Panc1 (cell line): ENCODE measurements around the gene CLIC1. TPM values are rescaled to one million over a fixed set of nuclear protein-coding genes. Genes with fewer than 3 reads are reported as not detected.

Experiments
- ATAC-seq: fragments of 200-7000 bp; cut with Tn5 transposase; 2 replicates; pipeline ENCODE4 v1.9.1; 2020; ENCODE audit warnings: mild to moderate bottlenecking, moderate library complexity
- BruUV-seq: library from RNA; stranded (reverse); fragments of 400-500 nt; replicated peaks from 2 replicates; lab custom pipeline; 2021; lab: Mats Ljungman, UMichigan
- CTCF ChIA-PET: fragments of 300-600 bp; sonication (Branson Sonifier 250); formaldehyde crosslinking; loops from one replicate; lab custom pipeline; 2022; ENCODE audit warnings: antibody characterized with exemption; lab: Charles Lee
- POLR2A ChIA-PET: fragments of 300-600 bp; sonication (Branson Sonifier 250); formaldehyde crosslinking; loops from one replicate; lab custom pipeline; 2022; ENCODE audit warnings: antibody characterized with exemption; lab: Charles Lee
- DNase-seq: peaks from one replicate; pipeline ENCODE4 v3.0.0-alpha.2; 2010; ENCODE audit warnings: low read depth, low spot score
- H3K27ac ChIP-seq: 2 replicates; pipeline ENCODE4 v1.5.1; 2011; ENCODE audit warnings: mild to moderate bottlenecking, low read length, inconsistent platforms
- H3K27me3 ChIP-seq: fragments of 200-500 bp; sonication (Bioruptor generic); 2 replicates; pipeline ENCODE4 v1.6.0; 2014; ENCODE audit warnings: low read length, inconsistent platforms; ENCODE audit not compliant: control insufficient read depth, insufficient read depth
- H3K36me3 ChIP-seq: fragments of 200-500 bp; sonication (Bioruptor generic); 2 replicates; pipeline ENCODE4 v1.5.1; 2014; ENCODE audit warnings: inconsistent platforms, mild to moderate bottlenecking, low read length, moderate library complexity; ENCODE audit not compliant: control insufficient read depth, insufficient read depth
- H3K4me1 ChIP-seq: 2 replicates; pipeline ENCODE4 v1.5.1; 2011; ENCODE audit warnings: inconsistent platforms, mild to moderate bottlenecking, low read length, moderate library complexity; ENCODE audit not compliant: control insufficient read depth, insufficient read depth
- H3K4me3 ChIP-seq, 2 experiments: 2 replicates each; pipeline ENCODE4 v1.5.1; 2011 to 2012; ENCODE audit warnings: low read depth in 2 of 2, low read length in 2 of 2, mild to moderate bottlenecking in 2 of 2, inconsistent platforms in 1 of 2, moderate library complexity in 1 of 2
- H3K9me3 ChIP-seq: fragments of 200-500 bp; sonication (Bioruptor generic); 2 replicates; pipeline ENCODE4 v1.5.1; 2014; ENCODE audit warnings: low read depth, mild to moderate bottlenecking, inconsistent platforms, low read length, moderate library complexity; ENCODE audit not compliant: control insufficient read depth, insufficient read depth
- POLR2AphosphoS5 ChIP-seq: IDR thresholded peaks from 2 replicates; pipeline ENCODE4 v1.6.1; 2012; ENCODE audit warnings: mild to moderate bottlenecking, low read depth, low read length, moderate library complexity
- SIN3A ChIP-seq: IDR thresholded peaks from 2 replicates; pipeline ENCODE4 v1.6.1; 2012; ENCODE audit warnings: low read depth, mild to moderate bottlenecking, low read length, moderate library complexity, borderline replicate concordance; ENCODE audit not compliant: insufficient read depth
- TCF7L2 ChIP-seq: IDR thresholded peaks from 2 replicates; pipeline ENCODE4 v1.6.1; 2011; ENCODE audit warnings: mild to moderate bottlenecking, low read depth, low read length, inconsistent platforms
- in situ Hi-C: cut with HindIII; loops from 2 replicates; pipeline ENCODE4 v1.10.0; 2016; ENCODE audit warnings: low sequenced_read_pairs, low pct_unique_long_range_greater_than_20kb
- intact Hi-C: fragments of 100-400 bp; cut with micrococcal nuclease; formaldehyde crosslinking; loops from one replicate; pipeline ENCODE4 v1.10.0; 2022; ENCODE audit not compliant: unreplicated experiment
- total RNA-seq: library from RNA; stranded (reverse); gene quantifications from one replicate; pipeline ENCODE4 v1.2.1, GENCODE V29; 2021; ENCODE audit not compliant: unreplicated experiment
- TF ChIP-seq, protein P1 (sequence below), 2 experiments: IDR thresholded peaks; 2 replicates each; pipeline ENCODE4 v1.6.1; 2011 to 2012; ENCODE audit warnings: low read depth in 2 of 2, control low read depth in 1 of 2, low read length in 1 of 2, mild to moderate bottlenecking in 1 of 2, moderate library complexity in 1 of 2; ENCODE audit not compliant: insufficient read depth in 1 of 2
- TF ChIP-seq, protein P2 (sequence below): fragments of 450-650 bp; IDR thresholded peaks from 2 replicates; pipeline ENCODE4 v1.5.1; 2017; ENCODE audit warnings: mild to moderate bottlenecking

CLIC1 gene
- total RNA-seq, 1 experiment from 2014 or later = 583 TPM

DNA sequence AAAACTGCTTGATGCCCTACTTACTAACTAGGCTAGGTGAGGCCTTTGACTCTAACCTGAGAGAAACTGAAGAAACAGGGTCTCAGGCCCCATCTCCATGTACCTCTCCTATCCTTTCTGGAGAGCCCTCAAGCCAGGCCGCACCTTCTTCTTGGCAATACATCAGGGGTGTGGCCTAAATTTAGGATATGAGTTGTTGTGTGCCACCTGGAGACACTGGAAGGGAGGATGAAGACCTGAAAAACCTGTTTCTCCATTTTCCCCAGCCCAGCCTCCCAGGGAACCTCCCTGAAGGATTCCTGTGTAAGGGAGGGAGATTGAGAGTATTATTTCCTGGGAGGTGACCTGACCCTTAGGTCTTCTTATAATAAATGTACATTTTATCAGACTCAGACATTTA, 18.1 kb downstream of the CLIC1 start:
- DNase-seq = no peak
- no TSS peak for BruUV-seq
- no peak overlapping the region for H3K4me3 ChIP-seq
- no peaks in the 10 kb centered on the region for H3K4me1 ChIP-seq
- TF ChIP-seq, protein P1, sequence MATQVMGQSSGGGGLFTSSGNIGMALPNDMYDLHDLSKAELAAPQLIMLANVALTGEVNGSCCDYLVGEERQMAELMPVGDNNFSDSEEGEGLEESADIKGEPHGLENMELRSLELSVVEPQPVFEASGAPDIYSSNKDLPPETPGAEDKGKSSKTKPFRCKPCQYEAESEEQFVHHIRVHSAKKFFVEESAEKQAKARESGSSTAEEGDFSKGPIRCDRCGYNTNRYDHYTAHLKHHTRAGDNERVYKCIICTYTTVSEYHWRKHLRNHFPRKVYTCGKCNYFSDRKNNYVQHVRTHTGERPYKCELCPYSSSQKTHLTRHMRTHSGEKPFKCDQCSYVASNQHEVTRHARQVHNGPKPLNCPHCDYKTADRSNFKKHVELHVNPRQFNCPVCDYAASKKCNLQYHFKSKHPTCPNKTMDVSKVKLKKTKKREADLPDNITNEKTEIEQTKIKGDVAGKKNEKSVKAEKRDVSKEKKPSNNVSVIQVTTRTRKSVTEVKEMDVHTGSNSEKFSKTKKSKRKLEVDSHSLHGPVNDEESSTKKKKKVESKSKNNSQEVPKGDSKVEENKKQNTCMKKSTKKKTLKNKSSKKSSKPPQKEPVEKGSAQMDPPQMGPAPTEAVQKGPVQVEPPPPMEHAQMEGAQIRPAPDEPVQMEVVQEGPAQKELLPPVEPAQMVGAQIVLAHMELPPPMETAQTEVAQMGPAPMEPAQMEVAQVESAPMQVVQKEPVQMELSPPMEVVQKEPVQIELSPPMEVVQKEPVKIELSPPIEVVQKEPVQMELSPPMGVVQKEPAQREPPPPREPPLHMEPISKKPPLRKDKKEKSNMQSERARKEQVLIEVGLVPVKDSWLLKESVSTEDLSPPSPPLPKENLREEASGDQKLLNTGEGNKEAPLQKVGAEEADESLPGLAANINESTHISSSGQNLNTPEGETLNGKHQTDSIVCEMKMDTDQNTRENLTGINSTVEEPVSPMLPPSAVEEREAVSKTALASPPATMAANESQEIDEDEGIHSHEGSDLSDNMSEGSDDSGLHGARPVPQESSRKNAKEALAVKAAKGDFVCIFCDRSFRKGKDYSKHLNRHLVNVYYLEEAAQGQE (IDR thresholded peaks at IDR 0.05; ENCODE audit: insufficient read depth in 1 of 2, low read depth in 2 of 2, low read length in 1 of 2) = no peak
- TF ChIP-seq TCF7L2 (no peak), POLR2AphosphoS5 (no peak), SIN3A (no peak)
- TF ChIP-seq, protein P2, sequence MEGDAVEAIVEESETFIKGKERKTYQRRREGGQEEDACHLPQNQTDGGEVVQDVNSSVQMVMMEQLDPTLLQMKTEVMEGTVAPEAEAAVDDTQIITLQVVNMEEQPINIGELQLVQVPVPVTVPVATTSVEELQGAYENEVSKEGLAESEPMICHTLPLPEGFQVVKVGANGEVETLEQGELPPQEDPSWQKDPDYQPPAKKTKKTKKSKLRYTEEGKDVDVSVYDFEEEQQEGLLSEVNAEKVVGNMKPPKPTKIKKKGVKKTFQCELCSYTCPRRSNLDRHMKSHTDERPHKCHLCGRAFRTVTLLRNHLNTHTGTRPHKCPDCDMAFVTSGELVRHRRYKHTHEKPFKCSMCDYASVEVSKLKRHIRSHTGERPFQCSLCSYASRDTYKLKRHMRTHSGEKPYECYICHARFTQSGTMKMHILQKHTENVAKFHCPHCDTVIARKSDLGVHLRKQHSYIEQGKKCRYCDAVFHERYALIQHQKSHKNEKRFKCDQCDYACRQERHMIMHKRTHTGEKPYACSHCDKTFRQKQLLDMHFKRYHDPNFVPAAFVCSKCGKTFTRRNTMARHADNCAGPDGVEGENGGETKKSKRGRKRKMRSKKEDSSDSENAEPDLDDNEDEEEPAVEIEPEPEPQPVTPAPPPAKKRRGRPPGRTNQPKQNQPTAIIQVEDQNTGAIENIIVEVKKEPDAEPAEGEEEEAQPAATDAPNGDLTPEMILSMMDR = no peak
- intact Hi-C loops (no loop called here), in situ Hi-C loops (no loop called here)
- no peaks in the 10 kb centered on the region for H3K27me3 ChIP-seq
- ChIA-PET CTCF (no interaction called here), POLR2A (no interaction called here)
- ATAC-seq = no peak
- no peaks in the 10 kb centered on the region for H3K36me3 ChIP-seq
- no peak overlapping the region for H3K27ac ChIP-seq
- no peaks in the 10 kb centered on the region for H3K9me3 ChIP-seq

- no peaks in the 10 kb centered on the region for H3K4me1 ChIP-seq
These were observed 18.7 kb downstream of the CLIC1 start for GRCh38 chr6:31717499-31718222.

More at GRCh38 chr6:31717499-31718222, 18.7 kb downstream of the CLIC1 start:
- in situ Hi-C loops (no loop called here), intact Hi-C loops (no loop called here)
- no peaks in the 10 kb centered on the region for H3K27me3 ChIP-seq
- no TSS peak for BruUV-seq
- H3K27ac ChIP-seq = no peak overlapping the region
- no peaks in the 10 kb centered on the region for H3K9me3 ChIP-seq
- no peaks in the 10 kb centered on the region for H3K36me3 ChIP-seq
- DNase-seq (no peak), ATAC-seq (no peak)
- TF ChIP-seq, protein P2 = no peak
- TF ChIP-seq POLR2AphosphoS5 (no peak), SIN3A (no peak), TCF7L2 (no peak)
- TF ChIP-seq, protein P1 (IDR thresholded peaks at IDR 0.05; ENCODE audit: insufficient read depth in 1 of 2, low read depth in 2 of 2, low read length in 1 of 2) = no peak
- no peak overlapping the region for H3K4me3 ChIP-seq
- POLR2A ChIA-PET = no interaction called here
- CTCF ChIA-PET = no interaction called here
